GM20000 (cell line): Measurements from ENCODE around the gene SVEP1.

Experiments
- DNase-seq: peaks from one replicate; pipeline ENCODE4 v3.0.0; 2012; ENCODE audit warnings: low spot score
- CTCF ChIP-seq: IDR thresholded peaks from 2 replicates; pipeline ENCODE4 v1.5.1; 2012; ENCODE audit warnings: mild to moderate bottlenecking, control low read depth; ENCODE audit errors: extremely low read depth, missing control alignments

Gene SVEP1

GRCh38 chr9:110486218-110486617, 93.3 kb downstream of the SVEP1 start:
- TF ChIP-seq CTCF, result no peak
- DNase-seq, result no peak

- TF ChIP-seq CTCF, result no peak
- DNase-seq, result no peak
Measured at GRCh38 chr9:110479481-110479880, 100.1 kb downstream of the SVEP1 start.

GRCh38 chr9:110476251-110476650, 103.3 kb downstream of the SVEP1 start:
- TF ChIP-seq CTCF, result no peak
- no peak for DNase-seq

DNA sequence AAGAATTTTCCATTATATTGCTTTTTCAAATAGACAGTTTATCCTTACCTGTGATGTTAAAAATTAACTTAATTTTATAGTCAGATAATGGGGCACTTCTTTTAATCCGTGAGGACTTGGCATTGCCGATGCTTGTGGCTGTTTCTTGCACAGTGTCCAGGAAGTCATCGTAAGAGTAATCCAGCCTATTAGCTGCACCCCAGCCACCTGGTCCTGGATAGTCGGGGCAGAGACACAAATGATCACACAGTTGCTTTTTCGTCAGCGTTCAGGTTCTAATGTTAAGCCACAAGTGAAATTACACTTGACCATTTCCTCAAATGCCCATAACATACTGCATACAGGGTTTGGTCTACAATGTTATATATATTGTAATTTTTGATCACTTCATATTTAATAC, 107.4 kb downstream of the SVEP1 start:
- TF ChIP-seq CTCF, result no peak
- DNase-seq, result no peak

- TF ChIP-seq CTCF, result no peak
- no peak for DNase-seq
Measured at GRCh38 chr9:110468950-110469349, 110.6 kb downstream of the SVEP1 start.

GRCh38 chr9:110465190-110465589, 114.4 kb downstream of the SVEP1 start:
- DNase-seq, result no peak
- no peak for TF ChIP-seq CTCF

- DNase-seq, result no peak
- TF ChIP-seq CTCF, result no peak
Measured at GRCh38 chr9:110464321-110464720, 115.2 kb downstream of the SVEP1 start.
